ENCODE results near the gene NAA10.
A peak's percentile ranks its signal among the peaks of the same experiment; 100 is the strongest.

Gene NAA10

DNA sequence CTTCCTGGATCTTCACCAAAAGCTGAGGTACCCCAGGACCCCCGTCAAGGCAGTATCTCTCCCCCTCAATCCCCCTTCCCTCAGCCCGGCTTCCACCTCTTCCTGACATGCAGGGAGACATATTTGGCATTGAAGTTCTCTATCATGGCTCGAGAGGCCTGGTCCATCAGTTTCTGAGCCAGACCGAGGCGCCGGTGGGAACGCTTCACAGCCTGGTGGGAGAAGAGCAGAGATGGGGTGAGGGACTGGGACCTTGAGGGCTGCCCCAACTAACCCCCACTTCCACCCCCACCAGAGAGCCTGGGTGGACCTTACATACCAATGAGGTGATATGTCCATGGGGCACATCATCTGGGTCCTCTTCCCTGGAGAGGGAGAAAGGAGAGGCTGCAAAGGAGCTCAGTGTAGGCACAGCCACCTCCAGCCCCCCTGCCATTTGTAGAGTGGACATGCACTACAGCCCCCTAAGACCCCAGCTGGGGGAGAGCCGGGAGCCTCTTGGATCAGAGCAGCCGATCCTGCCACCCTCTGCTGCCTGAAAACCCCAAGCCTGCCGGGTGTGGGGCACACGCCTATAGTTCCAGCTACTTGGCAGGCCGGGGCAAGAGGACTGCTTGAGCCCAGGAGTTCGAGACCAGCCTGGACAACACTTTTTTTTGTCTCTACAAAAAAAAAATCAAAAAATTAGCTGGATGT, 2.5 kb downstream of the NAA10 start:
- H3K27me3 ChIP-seq (ENCODE audit: control insufficient read depth in 1 of 2, insufficient read depth in 2 of 2, low read length in 2 of 2): no peaks in the 10 kb centered on the region
- no peak overlapping the region for H3K27ac ChIP-seq (ENCODE audit: low read depth, low read length)
- no peaks in the 10 kb centered on the region for H3K9me3 ChIP-seq (ENCODE audit: low read length)
- peaks cover 15% of the 10 kb centered on the region for H3K4me1 ChIP-seq (ENCODE audit: insufficient read depth, low read length)
- no peak overlapping the region for H3K4me3 ChIP-seq (ENCODE audit: low read depth in 1 of 2, low read length in 2 of 2)
- H3K36me3 ChIP-seq (ENCODE audit: insufficient read depth, low read length): peaks cover 12% of the 10 kb centered on the region
- no peak overlapping the region for H3K9ac ChIP-seq (ENCODE audit: low read length)

- H3K4me3 ChIP-seq (ENCODE audit: low read depth in 1 of 2, low read length in 2 of 2): no peak overlapping the region
- H3K9ac ChIP-seq (ENCODE audit: low read length): no peak overlapping the region
- H3K9me3 ChIP-seq (ENCODE audit: low read length): no peaks in the 10 kb centered on the region
- peaks cover 12% of the 10 kb centered on the region for H3K36me3 ChIP-seq (ENCODE audit: insufficient read depth, low read length)
- H3K27ac ChIP-seq (ENCODE audit: low read depth, low read length): no peak overlapping the region
- peaks cover 18% of the 10 kb centered on the region for H3K4me1 ChIP-seq (ENCODE audit: insufficient read depth, low read length)
- H3K27me3 ChIP-seq (ENCODE audit: control insufficient read depth in 1 of 2, insufficient read depth in 2 of 2, low read length in 2 of 2): peaks cover 0 to 3% of the 10 kb centered on the region in 2 donors
These were observed 3.1 kb downstream of the NAA10 start for GRCh38 chrX:153931748-153932147.

- Histone ChIP-seq H3K4me3 (ENCODE audit: low read depth in 1 of 2, low read length in 2 of 2) (no peak overlapping the region), H3K4me1 (ENCODE audit: insufficient read depth, low read length) (peaks cover 22% of the 10 kb centered on the region), H3K27me3 (ENCODE audit: control insufficient read depth in 1 of 2, insufficient read depth in 2 of 2, low read length in 2 of 2) (peaks cover 0 to 8% of the 10 kb centered on the region in 2 donors), H3K9me3 (ENCODE audit: low read length) (no peaks in the 10 kb centered on the region), H3K27ac (ENCODE audit: low read depth, low read length) (no peak overlapping the region), H3K9ac (ENCODE audit: low read length) (no peak overlapping the region), H3K36me3 (ENCODE audit: insufficient read depth, low read length) (peaks cover 12% of the 10 kb centered on the region)
These were observed 3.7 kb downstream of the NAA10 start for GRCh38 chrX:153931151-153931550.

DNA sequence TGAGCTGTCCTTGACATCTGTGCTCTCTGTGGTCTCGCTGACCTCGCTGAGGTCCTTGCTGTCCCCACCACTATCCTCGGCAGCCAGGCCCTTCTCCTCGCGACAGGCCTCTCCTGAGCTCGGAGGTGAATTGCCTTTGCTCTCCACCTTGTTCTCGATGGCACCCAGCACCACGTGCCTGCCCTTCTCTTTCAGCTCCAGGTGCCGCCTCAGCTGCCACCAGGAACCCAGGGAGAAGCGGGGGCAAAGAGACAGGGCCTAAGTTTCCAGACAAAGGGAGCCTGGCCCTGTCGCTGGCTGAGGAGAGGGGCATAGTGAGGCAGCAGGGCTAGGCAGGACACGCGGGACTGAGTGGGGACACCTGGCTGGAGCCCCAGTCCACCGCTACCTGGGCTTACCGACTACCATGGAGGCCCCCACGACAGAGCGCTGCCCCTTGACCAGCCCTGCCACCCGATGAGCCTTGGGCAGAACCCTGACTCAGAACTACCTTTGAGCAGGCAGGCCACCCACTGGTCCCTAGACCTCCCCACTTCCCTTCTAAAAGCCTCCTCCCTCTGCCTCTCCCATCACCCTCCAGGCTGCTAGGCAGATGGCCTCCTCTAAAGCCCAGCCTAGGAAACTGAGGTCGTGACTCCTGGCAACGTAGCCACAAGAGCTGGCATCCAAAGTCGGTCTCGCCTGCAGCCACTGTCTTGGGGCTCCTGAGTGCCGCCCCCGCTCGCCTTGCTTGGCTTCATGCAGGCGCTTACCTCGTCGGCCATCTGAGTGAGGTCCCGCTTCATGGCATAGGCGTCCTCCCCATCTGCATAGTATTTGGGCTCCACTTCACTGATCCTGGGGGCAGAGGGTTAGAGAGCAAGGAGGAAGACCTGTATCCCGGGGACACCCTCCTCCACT, 4.6 kb downstream of the NAA10 start:
- H3K9me3 ChIP-seq (ENCODE audit: low read length): no peaks in the 10 kb centered on the region
- H3K9ac ChIP-seq (ENCODE audit: low read length): no peak overlapping the region
- no peak overlapping the region for H3K27ac ChIP-seq (ENCODE audit: low read depth, low read length)
- peaks cover 12% of the 10 kb centered on the region for H3K36me3 ChIP-seq (ENCODE audit: insufficient read depth, low read length)
- H3K4me1 ChIP-seq (ENCODE audit: insufficient read depth, low read length): peaks cover 22% of the 10 kb centered on the region
- H3K27me3 ChIP-seq (ENCODE audit: control insufficient read depth in 1 of 2, insufficient read depth in 2 of 2, low read length in 2 of 2): peaks cover 0 to 16% of the 10 kb centered on the region in 2 donors
- H3K4me3 ChIP-seq (ENCODE audit: low read depth in 1 of 2, low read length in 2 of 2): no peak overlapping the region

GRCh38 chrX:153929576-153929975, 5.3 kb downstream of the NAA10 start:
- peaks cover 12% of the 10 kb centered on the region for H3K36me3 ChIP-seq (ENCODE audit: insufficient read depth, low read length)
- peaks cover 3 to 22% of the 10 kb centered on the region in 2 donors for H3K27me3 ChIP-seq (ENCODE audit: control insufficient read depth in 1 of 2, insufficient read depth in 2 of 2, low read length in 2 of 2)
- H3K4me3 ChIP-seq (ENCODE audit: low read depth in 1 of 2, low read length in 2 of 2): no peak overlapping the region
- peaks cover 22% of the 10 kb centered on the region for H3K4me1 ChIP-seq (ENCODE audit: insufficient read depth, low read length)
- H3K27ac ChIP-seq (ENCODE audit: low read depth, low read length): no peak overlapping the region
- H3K9me3 ChIP-seq (ENCODE audit: low read length): no peaks in the 10 kb centered on the region
- H3K9ac ChIP-seq (ENCODE audit: low read length): no peak overlapping the region

DNA sequence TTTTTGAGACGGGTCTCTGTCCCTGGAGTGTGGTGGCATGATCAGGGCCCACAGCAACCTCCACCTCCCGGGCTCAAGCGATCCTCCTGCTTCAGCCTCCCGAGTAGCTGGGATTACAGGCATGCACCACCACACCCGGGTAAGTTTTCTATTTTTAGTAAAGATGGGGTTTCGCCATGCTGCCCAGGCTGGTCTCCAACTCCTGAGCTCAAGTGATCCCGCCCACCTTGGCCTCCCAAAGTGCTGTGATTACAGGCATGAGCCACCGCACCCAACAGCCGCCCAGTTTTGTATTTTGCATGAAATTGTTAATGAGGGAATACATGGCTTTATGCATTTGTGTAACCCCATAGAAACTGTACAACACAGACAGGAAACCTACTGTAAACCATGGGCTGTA, 6.0 kb downstream of the NAA10 start:
- Histone ChIP-seq H3K9ac (ENCODE audit: low read length) (no peak overlapping the region), H3K36me3 (ENCODE audit: insufficient read depth, low read length) (peaks cover 12% of the 10 kb centered on the region), H3K4me1 (ENCODE audit: insufficient read depth, low read length) (peaks cover 18% of the 10 kb centered on the region), H3K27me3 (ENCODE audit: control insufficient read depth in 1 of 2, insufficient read depth in 2 of 2, low read length in 2 of 2) (peaks cover 3 to 24% of the 10 kb centered on the region in 2 donors), H3K27ac (ENCODE audit: low read depth, low read length) (no peak overlapping the region), H3K4me3 (ENCODE audit: low read depth in 1 of 2, low read length in 2 of 2) (no peak overlapping the region), H3K9me3 (ENCODE audit: low read length) (no peaks in the 10 kb centered on the region)

DNA sequence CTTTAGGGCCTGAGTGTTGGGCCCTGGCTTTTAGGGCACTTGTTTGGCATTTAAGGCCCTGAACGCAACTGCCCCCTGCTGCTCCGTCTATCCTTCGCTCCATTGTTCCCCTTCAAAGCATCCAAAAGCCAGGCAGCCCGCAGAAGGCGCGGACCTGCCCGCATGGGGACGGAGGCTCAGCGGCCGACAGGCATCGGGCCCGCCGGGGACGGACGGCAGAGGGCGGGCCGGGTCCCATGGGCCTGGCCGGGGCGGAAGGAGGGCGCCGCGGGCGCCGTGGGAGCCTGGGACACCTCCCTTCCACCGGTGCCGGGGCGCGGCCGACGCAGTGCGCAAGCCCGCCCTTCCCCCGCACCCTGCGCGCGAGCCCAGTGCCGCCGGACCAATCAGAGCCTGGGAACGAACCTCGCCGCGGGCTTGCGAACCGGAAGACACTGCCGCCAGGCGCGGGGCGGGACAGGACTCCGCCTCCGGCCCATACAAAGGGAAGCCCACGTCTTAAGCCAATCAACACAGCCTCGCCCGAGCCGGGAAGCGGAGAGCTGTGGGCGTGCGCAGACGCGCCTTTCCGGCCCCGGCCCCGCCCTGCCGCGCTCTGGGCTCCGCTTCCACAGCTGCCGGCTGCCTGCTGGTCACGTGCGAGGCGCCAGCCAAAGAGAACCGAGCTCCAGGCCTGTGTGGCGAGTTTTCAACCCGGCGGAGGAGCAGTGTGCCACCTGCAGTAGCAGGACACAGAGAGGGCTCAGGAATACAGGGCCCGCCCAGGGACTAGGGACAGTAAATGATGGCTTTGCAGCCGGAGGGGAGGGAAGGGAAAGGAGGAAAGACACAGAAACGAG, 6.7 kb downstream of the NAA10 start:
- Histone ChIP-seq H3K4me3 (ENCODE audit: low read depth in 1 of 2, low read length in 2 of 2) (peak overlapping the region; percentile 62 to 64), H3K27ac (ENCODE audit: low read depth, low read length) (peak overlapping the region; percentile 93), H3K4me1 (ENCODE audit: insufficient read depth, low read length) (peaks cover 16% of the 10 kb centered on the region), H3K9me3 (ENCODE audit: low read length) (no peaks in the 10 kb centered on the region), H3K9ac (ENCODE audit: low read length) (peak overlapping the region; percentile 75), H3K36me3 (ENCODE audit: insufficient read depth, low read length) (peaks cover 12% of the 10 kb centered on the region), H3K27me3 (ENCODE audit: control insufficient read depth in 1 of 2, insufficient read depth in 2 of 2, low read length in 2 of 2) (peaks cover 3 to 27% of the 10 kb centered on the region in 2 donors)

GRCh38 chrX:153927672-153927921, 7.2 kb downstream of the NAA10 start:
- Histone ChIP-seq H3K4me1 (ENCODE audit: insufficient read depth, low read length) (peaks cover 18% of the 10 kb centered on the region), H3K36me3 (ENCODE audit: insufficient read depth, low read length) (peaks cover 12% of the 10 kb centered on the region), H3K27ac (ENCODE audit: low read depth, low read length) (peak overlapping the region; percentile 93)

DNA sequence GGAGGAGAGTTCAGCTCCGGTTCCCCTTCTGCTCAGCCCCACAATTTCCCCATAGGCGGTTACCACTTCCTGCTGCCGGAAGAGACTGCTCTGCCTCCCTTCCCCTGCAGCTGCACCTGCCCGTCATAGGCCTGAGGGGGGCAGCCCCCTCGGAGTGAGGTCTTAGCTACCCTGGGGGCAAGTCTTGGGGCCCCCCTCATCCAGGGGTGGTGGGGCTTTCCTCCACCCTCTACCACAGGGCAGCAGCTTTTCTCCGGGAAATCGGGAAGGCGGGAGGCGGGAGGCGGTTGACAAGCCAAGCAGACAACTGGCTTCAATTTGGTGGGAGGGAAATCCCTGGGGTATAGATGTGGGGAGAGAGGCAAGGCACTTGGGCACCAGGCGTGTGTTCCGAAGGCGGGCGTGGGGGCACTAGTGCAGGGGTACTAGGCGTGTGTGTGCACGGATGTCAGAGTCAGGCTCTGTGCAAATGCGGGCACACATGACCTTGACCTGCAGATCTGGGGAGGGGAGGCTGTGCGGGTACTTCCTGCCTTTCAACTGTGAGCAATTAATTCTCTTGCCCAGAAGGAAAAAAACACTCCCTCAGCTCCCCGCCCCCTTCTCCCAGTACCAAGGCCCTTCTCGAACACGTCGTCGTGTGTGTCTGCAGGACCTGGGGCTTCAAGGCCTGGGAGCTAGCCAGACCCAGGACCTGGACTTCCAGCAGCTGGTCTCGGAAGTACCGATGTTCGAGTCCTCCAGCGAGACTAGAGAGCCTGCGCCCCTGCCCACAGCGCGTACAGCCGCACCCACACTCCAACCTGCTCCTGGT, 7.8 kb downstream of the NAA10 start:
- Histone ChIP-seq H3K4me3 (ENCODE audit: low read depth in 1 of 2, low read length in 2 of 2) (peak overlapping the region; percentile 62 to 64), H3K27ac (ENCODE audit: low read depth, low read length) (peak overlapping the region; percentile 93), H3K9me3 (ENCODE audit: low read length) (no peaks in the 10 kb centered on the region), H3K9ac (ENCODE audit: low read length) (peak overlapping the region; percentile 75), H3K36me3 (ENCODE audit: insufficient read depth, low read length) (peaks cover 9% of the 10 kb centered on the region), H3K4me1 (ENCODE audit: insufficient read depth, low read length) (peaks cover 18% of the 10 kb centered on the region), H3K27me3 (ENCODE audit: control insufficient read depth in 1 of 2, insufficient read depth in 2 of 2, low read length in 2 of 2) (peaks cover 3 to 33% of the 10 kb centered on the region in 2 donors)

More at GRCh38 chrX:153927672-153927921, 7.2 kb downstream of the NAA10 start:
- peak overlapping the region; percentile 62 to 64 for H3K4me3 ChIP-seq (ENCODE audit: low read depth in 1 of 2, low read length in 2 of 2)
- H3K9me3 ChIP-seq (ENCODE audit: low read length): no peaks in the 10 kb centered on the region
- H3K9ac ChIP-seq (ENCODE audit: low read length): peak overlapping the region; percentile 75
- peaks cover 3 to 28% of the 10 kb centered on the region in 2 donors for H3K27me3 ChIP-seq (ENCODE audit: control insufficient read depth in 1 of 2, insufficient read depth in 2 of 2, low read length in 2 of 2)

GRCh38 chrX:153926552-153926857, 8.3 kb downstream of the NAA10 start:
- H3K4me3 ChIP-seq (ENCODE audit: low read depth in 1 of 2, low read length in 2 of 2): peak overlapping the region in 1 of 2 donors; percentile 62

More at GRCh38 chrX:153926552-153926857, 8.3 kb downstream of the NAA10 start:
- H3K36me3 ChIP-seq (ENCODE audit: insufficient read depth, low read length): peaks cover 4% of the 10 kb centered on the region
- no peak overlapping the region for H3K9ac ChIP-seq (ENCODE audit: low read length)
- peaks cover 3 to 38% of the 10 kb centered on the region in 2 donors for H3K27me3 ChIP-seq (ENCODE audit: control insufficient read depth in 1 of 2, insufficient read depth in 2 of 2, low read length in 2 of 2)
- peak overlapping the region; percentile 93 for H3K27ac ChIP-seq (ENCODE audit: low read depth, low read length)
- no peaks in the 10 kb centered on the region for H3K9me3 ChIP-seq (ENCODE audit: low read length)
- peaks cover 23% of the 10 kb centered on the region for H3K4me1 ChIP-seq (ENCODE audit: insufficient read depth, low read length)
